HG03060 (cell line): Measurements from ENCODE around the gene CACNA1C.
"Not testable (repeated sequence)": the region's sequence is repeated elsewhere in the genome, so short reads cannot be mapped to it uniquely, and the experiment has no call there.

Source experiments
- ATAC-seq: cut with Tn5 transposase; IDR thresholded peaks from one replicate; pipeline ENCODE4 v1.9.1; 2021; ENCODE audit warnings: low read depth, moderate number of reproducible peaks; ENCODE audit not compliant: unreplicated experiment

CACNA1C gene

DNA sequence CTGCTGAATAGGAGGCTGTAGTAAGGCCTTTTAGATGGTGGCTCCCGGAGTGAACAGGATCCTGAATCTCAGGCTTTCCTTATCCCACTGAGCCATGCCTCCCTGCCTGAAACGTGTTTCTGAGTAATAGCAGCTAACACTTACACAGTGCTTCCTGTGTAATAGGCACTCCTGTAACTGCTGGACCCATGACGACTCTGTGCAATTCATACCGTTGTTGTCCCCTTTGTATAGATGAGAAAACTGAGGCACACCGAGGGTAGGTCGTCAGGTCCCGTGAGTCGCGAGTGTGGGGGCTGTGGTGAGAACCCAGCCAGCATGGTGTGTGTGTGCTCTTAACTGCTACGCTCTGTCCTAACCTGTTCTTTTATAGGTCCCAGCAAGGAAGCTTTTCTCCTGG lies 193.6 kb downstream of the CACNA1C start:
- ATAC-seq: no peak

- ATAC-seq: no peak
These were observed 194.3 kb downstream of the CACNA1C start for GRCh38 chr12:2247120-2247519.

DNA sequence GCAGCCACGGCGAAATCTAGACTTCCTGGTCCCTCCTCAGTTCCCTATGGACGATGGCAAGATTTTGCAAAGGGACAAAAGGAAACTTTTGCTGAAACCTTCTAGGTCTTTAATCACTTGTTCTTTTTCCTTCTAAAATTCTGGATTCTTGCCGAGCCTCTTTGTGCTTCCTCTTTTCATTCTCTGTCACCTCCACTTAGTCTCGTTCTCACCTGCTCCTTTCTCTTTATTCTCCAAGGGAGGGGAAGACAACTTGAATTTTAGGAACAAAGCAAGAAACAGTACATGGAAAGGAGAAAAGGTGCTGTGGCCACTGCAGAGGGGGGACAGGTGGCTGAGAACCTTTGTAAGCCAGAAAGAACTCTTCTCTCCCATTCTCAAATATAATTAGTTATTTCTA lies 194.8 kb downstream of the CACNA1C start:
- no peak for ATAC-seq

- no peak for ATAC-seq
These were observed 195.5 kb downstream of the CACNA1C start for GRCh38 chr12:2248087-2248900.

GRCh38 chr12:2248901-2249381 lies 196.2 kb downstream of the CACNA1C start:
- ATAC-seq: peak; percentile 81

- ATAC-seq: no peak
These were observed 198.0 kb downstream of the CACNA1C start for GRCh38 chr12:2250797-2251196.

DNA sequence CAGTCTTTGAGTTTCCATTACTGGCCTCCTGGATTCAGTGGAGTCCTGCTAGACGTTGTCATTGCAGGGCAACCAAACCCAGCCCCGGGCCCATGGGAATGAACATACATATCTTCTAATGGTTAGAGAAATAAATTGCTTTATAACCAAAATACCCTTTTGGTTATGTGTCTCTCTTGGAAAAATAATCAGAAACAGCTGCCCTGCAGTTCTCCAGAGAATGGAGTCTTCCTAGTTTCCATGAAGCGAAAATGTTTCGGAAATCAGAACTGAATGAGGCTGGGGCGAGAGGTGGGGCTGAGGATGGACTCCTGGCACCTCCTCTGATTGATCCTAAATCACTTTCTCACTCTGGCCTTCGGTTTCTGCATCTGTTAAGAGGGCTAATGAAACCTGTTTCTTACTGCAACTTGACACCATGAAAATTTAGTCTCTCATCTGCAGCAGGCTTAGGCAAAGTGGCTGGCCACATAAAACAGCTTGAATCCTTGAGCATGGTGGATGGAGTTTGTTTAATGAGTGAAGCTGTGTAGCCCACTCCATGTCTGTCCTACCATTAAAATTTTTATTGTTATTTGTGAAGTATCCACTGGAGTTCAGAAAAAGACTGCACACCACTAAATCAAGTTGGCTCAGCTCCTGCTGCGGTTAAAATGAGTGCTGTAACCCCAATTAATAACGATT lies 198.9 kb downstream of the CACNA1C start:
- no peak for ATAC-seq

- no peak for ATAC-seq
These were observed 202.5 kb downstream of the CACNA1C start for GRCh38 chr12:2255311-2255710.

GRCh38 chr12:2255731-2256130 lies 202.9 kb downstream of the CACNA1C start:
- ATAC-seq: not testable (repeated sequence)

GRCh38 chr12:2256453-2256852 lies 203.7 kb downstream of the CACNA1C start:
- ATAC-seq: no peak

- no peak for ATAC-seq
These were observed 204.1 kb downstream of the CACNA1C start for GRCh38 chr12:2256915-2257314.

GRCh38 chr12:2258025-2258424 lies 205.2 kb downstream of the CACNA1C start:
- ATAC-seq: no peak

DNA sequence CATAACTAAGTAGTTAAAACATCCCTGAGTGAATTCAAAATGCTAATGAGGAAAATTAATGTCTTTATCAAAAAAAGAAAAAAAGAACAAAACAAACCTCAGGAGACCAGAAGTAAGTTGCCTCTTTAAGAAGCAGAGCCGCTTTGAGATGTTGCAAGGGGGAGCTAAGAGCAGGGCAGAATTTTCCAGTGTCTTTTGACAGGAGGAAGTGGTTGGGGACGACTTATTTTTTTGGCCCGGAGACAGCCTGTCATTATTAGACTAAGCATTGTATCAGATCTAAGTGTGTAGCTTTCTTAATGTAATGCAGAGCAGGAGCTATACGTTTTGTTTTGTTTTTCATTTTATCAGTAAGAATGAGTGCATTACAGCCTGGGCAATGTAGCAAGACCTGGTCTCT lies 206.6 kb downstream of the CACNA1C start:
- ATAC-seq: no peak

DNA sequence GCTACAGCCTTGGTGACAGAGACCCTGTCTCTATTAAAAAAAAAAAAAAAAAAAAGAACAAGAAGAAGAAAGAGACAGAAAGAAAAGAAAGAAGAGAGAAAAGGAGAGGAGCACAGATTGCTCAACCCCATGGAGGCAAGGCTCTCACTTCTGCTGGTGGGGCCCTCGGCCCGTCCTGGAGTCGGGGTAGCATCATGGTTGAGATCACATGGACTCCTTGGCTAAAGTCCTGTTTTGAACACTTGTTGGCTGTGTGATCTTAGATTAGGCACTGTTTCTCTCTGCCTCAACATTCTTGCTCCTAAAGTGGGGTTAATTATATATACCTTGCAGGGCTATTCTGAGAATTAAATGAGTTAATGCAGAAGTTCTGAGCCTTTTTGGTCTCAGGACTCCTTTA lies 207.7 kb downstream of the CACNA1C start:
- ATAC-seq: no peak

DNA sequence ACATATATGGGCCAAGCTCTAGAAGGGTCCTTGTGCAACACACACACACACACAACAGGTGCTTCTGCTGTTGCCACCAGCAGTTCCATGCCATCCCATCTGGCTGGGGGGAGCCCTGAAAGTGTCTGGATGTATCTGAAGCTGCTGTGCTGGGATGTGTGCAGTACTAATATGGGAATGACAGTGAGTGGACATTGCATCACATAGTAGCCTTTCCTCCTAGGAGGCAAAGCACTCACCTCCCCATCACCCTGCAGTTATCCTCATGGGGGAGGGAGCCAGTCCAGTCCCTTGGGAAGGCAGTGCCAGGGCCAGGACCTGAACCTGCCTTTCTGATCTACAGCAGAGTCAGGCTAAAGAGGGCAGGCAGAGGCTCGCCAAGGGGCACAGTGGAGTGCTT lies 208.9 kb downstream of the CACNA1C start:
- no peak for ATAC-seq

DNA sequence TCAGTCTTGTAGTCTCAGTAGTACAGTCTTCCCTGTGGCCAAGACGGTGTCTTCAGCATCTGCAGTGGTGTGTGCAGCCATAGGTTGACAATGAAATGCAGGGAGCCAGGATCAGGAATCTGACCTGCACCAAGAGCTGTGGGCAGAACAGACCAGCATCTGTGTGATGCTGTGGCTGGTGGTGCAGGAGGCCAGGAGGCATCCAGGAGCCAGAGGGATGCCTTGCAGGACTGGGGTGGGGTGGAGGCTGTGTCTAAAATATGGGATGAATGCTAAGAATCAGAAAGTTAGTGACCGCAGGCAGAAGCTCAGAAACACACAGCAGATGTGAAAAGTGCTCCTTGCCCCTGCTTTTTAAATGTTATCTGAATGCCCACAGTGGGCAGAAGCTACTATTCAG lies 209.7 kb downstream of the CACNA1C start:
- ATAC-seq: no peak

GRCh38 chr12:2263901-2264300 lies 211.1 kb downstream of the CACNA1C start:
- ATAC-seq: no peak

DNA sequence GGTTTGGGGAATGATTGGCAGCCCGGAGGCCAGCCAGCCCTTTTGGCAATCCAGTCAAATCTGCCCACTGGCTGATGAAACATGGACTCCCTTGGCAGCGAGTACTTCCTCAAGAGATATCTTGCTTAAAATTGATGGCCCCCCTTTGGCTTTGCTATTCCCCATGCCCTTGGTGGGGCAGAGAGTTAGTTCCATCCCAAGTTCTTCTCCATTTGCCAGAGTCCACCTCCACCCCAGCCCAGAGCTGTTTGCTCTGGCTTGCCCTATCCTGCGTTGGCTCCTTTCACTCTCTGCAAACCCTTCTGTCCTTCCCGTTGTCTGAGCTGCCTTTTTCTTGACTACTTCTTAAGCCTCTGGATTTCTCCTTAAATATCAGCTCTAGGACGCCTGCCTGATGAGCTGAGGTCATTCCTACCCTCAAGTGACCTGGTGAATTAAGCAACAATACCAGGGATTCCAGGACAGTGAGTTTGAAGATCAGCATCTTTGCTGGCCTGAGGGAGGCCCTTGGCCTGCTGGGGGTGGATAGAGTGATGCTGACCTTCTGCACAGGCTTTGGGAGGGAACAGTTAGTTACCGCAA lies 212.0 kb downstream of the CACNA1C start:
- no peak for ATAC-seq

GRCh38 chr12:2265461-2266167 lies 212.8 kb downstream of the CACNA1C start:
- no peak for ATAC-seq

DNA sequence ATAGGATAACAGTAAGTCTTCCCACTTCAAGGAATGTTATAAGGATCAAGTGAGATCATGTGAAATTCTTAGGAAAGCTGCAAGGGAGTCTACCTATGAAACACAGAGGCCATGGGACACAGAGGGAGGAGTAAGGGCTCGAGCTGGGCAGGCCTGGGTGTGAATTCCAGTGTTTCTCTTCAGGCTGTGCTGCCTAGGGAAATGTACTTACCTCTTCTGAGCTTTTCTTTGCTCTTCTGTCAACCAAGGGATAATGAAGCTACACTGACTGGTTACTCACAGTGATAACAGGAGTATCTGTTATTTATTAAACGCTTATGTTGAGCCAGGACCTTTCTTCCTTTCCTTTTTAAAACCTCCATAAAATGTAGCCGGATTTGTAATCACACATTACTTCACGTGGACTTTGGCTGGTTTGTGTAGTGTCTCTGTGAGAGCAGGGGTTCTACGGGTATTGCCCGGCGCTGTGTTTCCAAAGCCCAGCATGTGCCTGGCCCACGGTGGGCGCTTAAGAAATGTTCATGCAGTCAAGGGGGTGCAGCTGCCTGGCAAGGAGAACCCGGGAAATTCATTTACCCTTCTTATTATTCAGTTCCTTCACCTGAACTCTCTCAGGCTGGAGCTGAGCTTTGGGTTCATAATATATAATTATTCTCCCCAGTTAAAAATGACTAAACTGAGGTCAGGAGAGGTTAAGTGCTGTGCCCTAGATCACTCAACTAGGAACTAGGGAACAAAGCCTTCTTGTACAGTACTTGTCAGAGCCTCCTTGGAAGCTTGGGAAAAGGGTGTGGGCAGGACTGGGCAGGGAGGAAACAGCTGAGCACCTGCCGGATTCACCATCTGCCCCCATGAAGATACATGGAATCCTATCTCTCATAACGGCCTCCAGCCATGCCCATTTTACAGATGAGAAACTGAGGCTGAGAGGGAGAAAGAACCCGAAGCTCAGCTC lies 214.2 kb downstream of the CACNA1C start:
- no peak for ATAC-seq
